Activated CD8-positive, alpha-beta memory T cell treated with anti-CD3 and anti-CD28 coated beads, Interleukin-2, amount 10 ng/mL, durations not matched to agents 7 days and 5 days (primary cell): ENCODE data around the gene GATA5. TPM values are rescaled to one million over a fixed set of nuclear protein-coding genes. Genes with fewer than 3 reads are reported as not detected.
"Not testable (repeated sequence)": the region's sequence is repeated elsewhere in the genome, so short reads cannot be mapped to it uniquely, and the experiment has no call there.

Experiments used
- ATAC-seq: fragments of 150-1000 bp; cut with Tn5 transposase; one replicate; pipeline ENCODE4 v1.10.0; 2021; ENCODE audit warnings: moderate library complexity
- CTCF ChIA-PET: fragments of 350-600 bp; sonication (Branson Sonifier 250); formaldehyde crosslinking; loops from one replicate; lab custom pipeline; 2021; ENCODE audit warnings: antibody characterized with exemption; lab: Charles Lee
- DNase-seq: peaks from one replicate; pipeline ENCODE4 v3.0.0-alpha.2; 2020
- H3K27ac Mint-ChIP-seq: one replicate; pipeline ENCODE4 v1.8.0; 2021; ENCODE audit warnings: mild to moderate bottlenecking, mixed read lengths
- H3K27me3 Mint-ChIP-seq: one replicate; pipeline ENCODE4 v1.8.0; 2021; ENCODE audit warnings: mixed read lengths
- H3K36me3 Mint-ChIP-seq: one replicate; pipeline ENCODE4 v1.8.0; 2021; ENCODE audit warnings: mild to moderate bottlenecking, mixed read lengths
- H3K4me1 Mint-ChIP-seq: one replicate; pipeline ENCODE4 v1.8.0; 2021; ENCODE audit warnings: mixed read lengths
- H3K4me3 Mint-ChIP-seq: one replicate; pipeline ENCODE4 v1.8.0; 2021; ENCODE audit warnings: mild to moderate bottlenecking, moderate library complexity, mixed read lengths
- H3K9me3 Mint-ChIP-seq: one replicate; pipeline ENCODE4 v1.8.0; 2022; ENCODE audit warnings: low read depth, mixed read lengths
- total RNA-seq, 2 experiments: library from RNA; stranded (reverse); gene quantifications; one replicate each; pipeline ENCODE4 v1.2.3, GENCODE V29; 2021

Gene GATA5
- total RNA-seq, 2 experiments from 2014 or later, result not detected

DNA sequence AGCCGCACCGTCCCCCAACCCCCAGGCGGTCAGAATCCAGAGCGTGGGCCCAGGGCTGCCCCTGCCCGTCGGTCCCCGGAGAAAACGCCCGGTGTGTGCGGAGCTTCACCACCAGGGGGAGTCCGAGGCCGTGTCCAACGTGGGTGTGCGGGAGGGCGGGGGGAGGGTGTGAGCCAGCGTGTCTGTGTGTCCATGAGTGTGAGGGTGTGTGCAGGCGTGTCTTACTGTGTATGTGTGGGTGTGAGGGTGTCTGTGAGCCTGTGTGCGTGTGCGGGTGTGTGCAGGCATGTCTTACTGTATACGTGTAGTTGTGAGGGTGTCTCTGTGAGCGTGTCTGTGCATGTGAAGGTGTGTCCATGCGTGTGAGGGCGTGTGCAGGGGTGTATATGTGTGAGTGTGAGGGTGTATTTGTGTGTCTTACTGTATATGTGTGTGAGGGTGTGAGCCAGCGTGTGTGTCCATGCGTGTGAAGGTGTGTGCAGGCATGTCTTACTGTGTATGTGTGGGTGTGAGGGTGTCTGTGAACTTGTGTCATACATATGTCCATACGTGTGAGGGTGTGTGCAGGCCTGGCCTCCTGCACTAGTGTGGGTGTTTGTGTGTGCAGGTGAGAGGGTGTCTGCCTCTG is 24.6 kb upstream of the GATA5 start:
- CTCF ChIA-PET, result interaction anchor here (0.6 to 2.1 kb wide), 23 partner anchors 22 to 489 kb away, joined by 3 to 43 read pairs (median 3); partner anchors contain the start of genes MRGBP and SLCO4A1
- H3K27me3 Mint-ChIP-seq, result no peaks in the 10 kb centered on the region
- no peak overlapping the region for H3K4me3 Mint-ChIP-seq
- H3K36me3 Mint-ChIP-seq, result peaks cover 2% of the 10 kb centered on the region
- no peaks in the 10 kb centered on the region for H3K9me3 Mint-ChIP-seq
- H3K27ac Mint-ChIP-seq, result peak overlapping the region; percentile 62
- H3K4me1 Mint-ChIP-seq, result peaks cover 24% of the 10 kb centered on the region
- DNase-seq (peak; percentile 84), ATAC-seq (peak; percentile 52)

DNA sequence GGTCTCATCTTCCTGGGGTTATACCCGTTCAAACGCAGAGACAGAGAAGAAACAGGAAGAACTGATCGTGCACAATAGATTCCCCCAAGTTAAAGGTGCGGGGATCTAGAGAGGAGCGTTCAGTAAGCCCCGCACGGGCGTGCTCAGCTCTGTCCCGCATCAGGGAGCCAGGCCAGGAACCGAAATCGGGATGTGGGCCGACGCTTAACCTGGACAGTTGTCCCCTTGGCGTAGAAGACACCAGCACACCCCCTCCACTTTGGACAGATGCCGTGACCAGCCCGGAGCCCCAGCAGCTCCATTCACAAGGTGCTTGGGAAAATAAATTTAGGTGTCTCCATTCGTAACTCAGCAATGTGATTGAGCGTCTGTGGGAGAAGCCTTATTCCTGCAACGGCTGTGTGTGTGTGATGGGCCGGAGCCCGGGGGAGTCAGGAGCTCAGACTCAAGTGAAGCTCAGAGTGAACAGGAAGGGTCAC is 24.0 kb upstream of the GATA5 start:
- CTCF ChIA-PET, result interaction anchor here (0.6 to 2.1 kb wide), 25 partner anchors 22 to 488 kb away, joined by 3 to 43 read pairs (median 3); partner anchors contain the start of genes MRGBP and SLCO4A1
- H3K36me3 Mint-ChIP-seq, result peaks cover 2% of the 10 kb centered on the region

DNA sequence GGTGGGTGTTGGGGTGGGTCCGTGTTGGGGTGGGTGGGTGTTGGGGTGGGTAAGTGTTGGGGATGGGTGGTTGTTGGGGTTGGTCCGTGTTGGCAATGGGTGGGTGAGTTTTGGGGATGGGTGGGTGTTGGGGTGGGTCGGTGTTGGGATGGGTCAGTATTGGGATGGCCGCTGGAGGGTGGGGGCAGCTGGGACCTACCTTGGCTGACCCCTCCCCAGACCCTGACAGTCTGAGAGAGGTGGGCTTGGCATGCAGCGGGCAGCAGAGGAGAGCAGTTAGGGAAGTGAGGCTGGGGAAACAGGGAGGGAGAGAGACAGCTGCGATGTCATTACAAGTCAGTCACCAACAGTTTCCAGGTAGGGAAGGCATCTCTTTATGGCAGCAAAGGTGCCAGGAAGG is 23.1 kb upstream of the GATA5 start:
- ATAC-seq (no peak), DNase-seq (no peak)
- Mint-ChIP-seq H3K4me1 (peaks cover 24% of the 10 kb centered on the region), H3K27me3 (no peaks in the 10 kb centered on the region), H3K27ac (no peak overlapping the region), H3K4me3 (no peak overlapping the region), H3K36me3 (no peaks in the 10 kb centered on the region), H3K9me3 (no peaks in the 10 kb centered on the region)
- CTCF ChIA-PET, result interaction anchor here (1.0 to 2.1 kb wide), 12 partner anchors 21 to 487 kb away, joined by 3 to 43 read pairs (median 4); partner anchors contain the start of gene MRGBP

More for the DNA sequence above, 24.0 kb upstream of the GATA5 start:
- Mint-ChIP-seq H3K27ac (no peak overlapping the region), H3K4me1 (peaks cover 24% of the 10 kb centered on the region), H3K27me3 (no peaks in the 10 kb centered on the region), H3K4me3 (no peak overlapping the region), H3K9me3 (no peaks in the 10 kb centered on the region)
- no peak for DNase-seq
- ATAC-seq, result no peak

DNA sequence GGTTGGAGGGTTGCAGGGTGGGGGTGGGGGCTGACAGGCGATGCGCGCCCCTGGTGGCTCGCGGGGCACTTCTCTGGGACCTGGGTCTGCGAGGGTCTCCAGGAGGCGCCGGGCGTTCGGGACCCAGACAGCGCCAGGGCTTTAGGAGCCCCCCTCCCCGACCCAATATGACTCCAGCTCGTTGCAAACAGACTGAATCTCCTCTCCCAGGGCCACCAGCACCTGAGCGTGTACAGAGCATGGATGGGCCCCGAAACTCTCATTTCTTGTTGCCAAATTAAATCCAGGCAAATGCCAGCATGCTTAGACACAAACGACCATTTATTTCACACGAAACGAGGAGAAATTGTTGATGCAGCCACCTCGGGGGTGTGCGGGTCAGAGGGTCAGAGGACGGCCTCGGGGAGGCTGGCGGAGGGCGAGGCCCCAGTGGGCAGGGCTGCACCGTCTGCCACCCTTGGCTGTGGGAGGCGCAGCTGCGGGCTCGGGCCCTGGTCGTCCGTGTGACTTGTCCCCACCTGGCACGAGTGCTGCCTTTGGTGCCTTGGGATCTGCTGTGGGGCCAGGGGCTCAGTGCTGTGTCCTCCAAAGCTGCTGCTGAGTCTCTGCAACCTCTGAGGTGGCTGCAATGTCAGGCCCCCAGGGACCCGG is 20.9 kb upstream of the GATA5 start:
- CTCF ChIA-PET, result interaction anchor here (1.3 to 1.6 kb wide), 2 partner anchors 107 to 120 kb away, joined by 3 to 4 read pairs; no protein-coding TSS in a partner anchor
- Mint-ChIP-seq H3K27me3 (no peaks in the 10 kb centered on the region), H3K27ac (no peak overlapping the region), H3K9me3 (no peaks in the 10 kb centered on the region), H3K36me3 (no peaks in the 10 kb centered on the region), H3K4me3 (no peak overlapping the region), H3K4me1 (peaks cover 14% of the 10 kb centered on the region)
- no peak for ATAC-seq
- no peak for DNase-seq

DNA sequence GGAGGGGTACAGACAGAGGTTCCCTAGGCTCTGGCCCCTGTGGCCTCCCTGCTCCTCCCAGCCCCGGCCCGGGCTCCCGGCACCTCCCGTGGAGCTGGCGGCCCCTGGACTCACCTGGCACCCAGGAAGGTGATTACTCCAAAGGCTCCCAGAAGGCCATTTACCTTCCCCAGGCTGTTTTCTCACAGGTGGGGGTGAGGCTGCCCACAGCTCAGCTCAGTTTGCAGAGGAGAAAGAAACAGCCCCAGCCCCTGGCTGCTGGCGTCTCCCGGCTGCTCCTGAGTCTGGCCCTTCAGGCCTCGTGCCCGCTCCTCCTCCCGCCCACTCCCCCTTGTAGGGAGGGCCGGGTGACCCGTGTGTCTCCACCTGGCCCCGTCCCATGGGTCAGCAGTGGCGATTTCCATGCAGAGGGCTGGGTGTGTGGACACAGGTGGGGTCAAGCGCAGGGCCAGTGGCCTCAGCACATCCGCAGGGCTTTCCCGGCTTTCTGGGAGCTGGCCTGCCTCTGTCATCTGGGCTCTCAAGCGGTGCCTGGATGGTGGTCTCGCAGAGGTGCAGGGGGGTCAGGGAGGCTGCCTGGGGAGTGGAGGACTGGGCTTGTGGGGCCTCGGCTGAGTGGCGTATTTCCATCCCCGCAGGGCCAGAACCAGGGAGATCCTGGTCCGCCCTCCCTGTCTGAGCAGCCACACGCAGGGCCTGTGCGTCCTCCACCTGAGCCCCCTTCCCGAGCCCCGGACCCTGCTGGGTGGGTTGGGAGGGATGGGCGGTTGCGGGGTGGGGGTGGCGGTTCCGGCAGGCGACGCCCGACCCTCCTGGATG is 20.2 kb upstream of the GATA5 start:
- Mint-ChIP-seq H3K27me3 (no peaks in the 10 kb centered on the region), H3K27ac (no peak overlapping the region), H3K36me3 (no peaks in the 10 kb centered on the region), H3K4me1 (peaks cover 8% of the 10 kb centered on the region), H3K9me3 (no peaks in the 10 kb centered on the region), H3K4me3 (no peak overlapping the region)
- CTCF ChIA-PET, result interaction anchor here (0.7 to 1.6 kb wide), 4 partner anchors 86 to 121 kb away, joined by 3 to 4 read pairs (median 3); no protein-coding TSS in a partner anchor
- ATAC-seq (no peak), DNase-seq (no peak)

DNA sequence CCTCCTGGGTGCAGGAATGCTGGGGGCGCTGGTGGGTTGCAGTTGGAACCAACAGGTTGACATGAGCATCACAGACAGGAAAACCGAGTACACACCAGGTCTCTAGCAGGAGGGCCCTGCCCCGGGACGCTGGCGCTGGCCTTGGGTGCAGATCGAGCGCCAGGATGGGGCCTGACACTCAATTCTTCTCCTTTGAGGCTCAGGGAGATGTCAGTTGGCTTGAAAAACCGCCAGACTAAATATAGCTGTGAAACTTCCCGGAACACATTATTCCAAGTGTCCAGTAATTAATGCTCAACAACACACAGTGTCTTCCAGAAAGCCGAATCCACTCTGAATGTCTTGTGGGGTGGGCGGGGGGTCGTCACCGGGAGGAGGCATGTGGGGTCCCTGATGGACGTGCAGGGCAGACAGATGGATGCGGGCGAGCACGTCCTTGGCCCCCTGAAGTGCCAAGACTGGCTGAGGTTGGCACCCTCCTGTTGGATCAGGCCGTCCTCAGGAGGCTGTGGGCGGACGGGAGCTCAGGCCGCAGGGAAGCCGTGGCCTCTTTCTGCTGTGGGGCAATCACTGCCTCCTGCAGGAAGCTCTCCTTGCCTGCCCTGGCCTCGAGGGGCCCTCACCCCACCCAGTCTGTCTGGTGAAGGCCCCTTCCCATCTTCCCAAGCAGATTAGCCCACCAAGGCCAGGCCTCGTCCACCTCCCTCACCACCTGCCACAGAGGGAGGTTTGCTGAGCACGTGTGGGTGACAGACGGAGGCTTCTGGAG is 19.4 kb upstream of the GATA5 start:
- H3K4me1 Mint-ChIP-seq, result peaks cover under 1% of the 10 kb centered on the region
- no peak overlapping the region for H3K4me3 Mint-ChIP-seq
- DNase-seq, result no peak
- CTCF ChIA-PET, result interaction anchor here (0.7 to 1.7 kb wide), 3 partner anchors 85 to 296 kb away, joined by 3 to 5 read pairs (median 3); no protein-coding TSS in a partner anchor
- H3K9me3 Mint-ChIP-seq, result no peaks in the 10 kb centered on the region
- no peak for ATAC-seq
- no peak overlapping the region for H3K27ac Mint-ChIP-seq
- H3K36me3 Mint-ChIP-seq, result no peaks in the 10 kb centered on the region
- H3K27me3 Mint-ChIP-seq, result no peaks in the 10 kb centered on the region

DNA sequence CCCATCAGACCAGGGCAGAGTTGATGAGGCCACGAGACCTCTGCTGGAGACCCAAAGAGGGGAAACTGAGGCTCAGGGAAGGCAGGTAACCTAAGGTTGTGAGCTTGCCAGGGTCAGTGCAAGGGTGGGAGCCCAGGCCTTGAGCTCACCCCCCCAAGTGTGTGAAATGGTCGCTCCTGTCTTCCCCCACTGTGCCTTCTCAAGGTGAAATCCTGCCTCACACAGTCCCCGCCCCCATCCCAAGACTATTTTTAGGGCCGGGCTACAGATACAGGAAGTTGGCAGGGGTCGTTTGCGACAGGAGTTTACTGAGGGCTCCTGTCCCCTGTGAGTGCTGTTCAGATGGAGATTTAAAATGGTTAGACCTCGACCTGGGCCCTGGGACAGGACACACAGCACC is 18.7 kb upstream of the GATA5 start:
- no peak for ATAC-seq
- Mint-ChIP-seq H3K36me3 (no peaks in the 10 kb centered on the region), H3K9me3 (no peaks in the 10 kb centered on the region)

DNA sequence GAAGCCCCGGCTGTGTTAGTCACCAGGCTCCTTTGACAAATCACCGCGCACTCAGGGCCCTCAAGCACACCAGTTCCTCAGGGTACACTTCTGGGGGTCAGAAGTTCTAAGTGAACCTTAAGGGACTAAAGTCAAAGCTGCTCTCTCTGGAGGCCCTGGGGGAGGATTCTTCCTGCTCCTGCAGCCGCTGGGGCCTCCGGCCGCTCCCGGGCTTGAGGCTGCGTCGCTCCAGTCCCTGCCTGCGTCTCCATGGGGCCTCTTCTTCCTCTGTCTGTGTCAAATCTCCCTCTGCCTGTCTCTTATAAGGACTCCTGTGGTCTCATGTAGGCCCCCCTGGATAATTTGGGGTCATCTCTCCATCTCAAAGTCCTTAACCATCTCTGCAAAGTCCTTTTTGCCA is 18.1 kb upstream of the GATA5 start:
- H3K36me3 Mint-ChIP-seq, result no peaks in the 10 kb centered on the region
- H3K4me1 Mint-ChIP-seq, result no peaks in the 10 kb centered on the region
- no peak overlapping the region for H3K4me3 Mint-ChIP-seq
- H3K27ac Mint-ChIP-seq, result no peak overlapping the region
- no peaks in the 10 kb centered on the region for H3K9me3 Mint-ChIP-seq
- CTCF ChIA-PET, result interaction anchor here (0.9 to 1.7 kb wide), 3 partner anchors 123 to 314 kb away, joined by 4 to 5 read pairs (median 4); no protein-coding TSS in a partner anchor
- DNase-seq (no peak), ATAC-seq (no peak)
- H3K27me3 Mint-ChIP-seq, result peaks cover 3% of the 10 kb centered on the region

More for the DNA sequence above, 18.7 kb upstream of the GATA5 start:
- Mint-ChIP-seq H3K4me1 (no peaks in the 10 kb centered on the region), H3K4me3 (no peak overlapping the region), H3K27ac (no peak overlapping the region), H3K27me3 (no peaks in the 10 kb centered on the region)
- CTCF ChIA-PET, result interaction anchor here (0.9 to 1.7 kb wide), 2 partner anchors 123 to 297 kb away, joined by 4 to 5 read pairs; no protein-coding TSS in a partner anchor
- no peak for DNase-seq

DNA sequence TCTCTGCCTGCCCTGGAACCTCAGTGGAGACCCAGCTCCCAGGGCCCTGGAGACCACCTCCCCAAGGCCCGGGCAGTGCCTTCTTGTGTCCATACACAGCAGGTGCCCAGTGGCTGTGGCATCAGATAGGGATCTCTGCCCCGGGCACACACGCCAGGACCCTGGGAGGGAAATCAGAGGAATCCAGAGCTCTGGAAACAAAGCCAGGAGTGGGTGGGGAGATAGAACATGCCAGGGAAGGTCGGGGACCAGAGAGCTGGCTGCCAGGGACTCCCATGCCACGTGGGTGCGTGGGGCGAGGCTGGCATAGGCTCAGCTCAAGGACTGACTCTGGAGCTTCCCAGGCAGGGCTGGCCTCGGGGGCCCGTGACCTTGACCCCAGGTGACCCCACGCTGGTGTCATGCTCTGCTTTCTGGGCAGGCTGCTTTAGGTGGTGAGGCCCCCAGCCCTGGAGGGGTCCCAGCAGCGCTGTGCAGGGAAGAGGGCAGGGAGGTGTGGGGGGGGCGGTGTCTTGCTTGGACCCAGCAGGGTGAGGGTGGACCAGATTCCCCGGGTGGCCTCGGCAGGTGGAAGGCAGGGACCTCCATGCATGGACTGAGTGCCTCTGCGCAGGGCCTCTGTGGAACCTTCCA is 17.6 kb upstream of the GATA5 start:
- H3K27me3 Mint-ChIP-seq, result peaks cover 7% of the 10 kb centered on the region
- CTCF ChIA-PET, result interaction anchor here (0.9 to 1.2 kb wide), 2 partner anchors 124 to 315 kb away, joined by 4 read pairs; no protein-coding TSS in a partner anchor
- ATAC-seq (no peak), DNase-seq (no peak)
- no peak overlapping the region for H3K27ac Mint-ChIP-seq
- H3K36me3 Mint-ChIP-seq, result no peaks in the 10 kb centered on the region
- no peaks in the 10 kb centered on the region for H3K4me1 Mint-ChIP-seq
- no peak overlapping the region for H3K4me3 Mint-ChIP-seq
- no peaks in the 10 kb centered on the region for H3K9me3 Mint-ChIP-seq

DNA sequence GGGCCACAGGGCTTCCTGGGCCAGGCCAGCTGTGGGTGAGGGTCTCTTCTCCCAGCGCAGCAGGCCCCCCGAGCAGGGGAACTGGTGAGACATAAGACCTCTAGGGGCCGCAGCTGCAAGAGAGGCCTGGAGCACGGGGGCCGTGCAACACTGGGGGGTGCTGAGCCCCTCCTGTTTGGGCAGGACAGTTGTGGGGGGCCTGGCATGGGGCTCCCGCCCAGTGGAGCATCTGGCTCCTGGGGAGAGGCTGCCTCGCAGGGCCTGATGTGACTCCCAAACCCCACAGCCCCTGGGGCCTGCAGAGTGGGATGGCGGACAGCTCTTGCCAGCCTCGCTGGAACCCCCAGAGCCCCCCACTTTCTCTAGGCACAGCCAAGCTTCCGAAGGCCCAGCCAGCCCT is 16.9 kb upstream of the GATA5 start:
- CTCF ChIA-PET, result interaction anchor here (1.2 kb wide), 1 partner anchor 316 kb away, joined by 4 read pairs; no protein-coding TSS in a partner anchor
- H3K36me3 Mint-ChIP-seq, result no peaks in the 10 kb centered on the region
- no peaks in the 10 kb centered on the region for H3K4me1 Mint-ChIP-seq

DNA sequence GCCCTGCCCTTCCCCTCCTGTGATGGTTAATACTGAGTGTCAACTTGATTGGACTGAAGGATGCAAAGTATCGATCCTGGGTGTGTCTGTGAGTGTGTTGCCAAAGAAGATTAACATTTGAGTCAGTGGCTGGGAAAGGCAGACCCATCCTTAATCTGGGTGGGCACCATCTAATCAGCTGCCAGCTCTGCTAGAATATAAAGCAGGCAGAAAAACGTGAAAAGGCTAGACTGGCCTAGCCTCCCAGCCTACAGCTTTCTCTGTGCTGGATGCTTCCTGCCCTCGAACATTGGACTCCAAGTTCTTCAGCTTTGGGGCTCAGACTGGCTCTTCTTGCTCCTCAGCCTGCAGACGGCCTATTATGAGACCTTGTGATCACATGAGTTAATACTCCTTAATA is 15.0 kb upstream of the GATA5 start:
- DNase-seq, H3K27ac Mint-ChIP-seq, H3K4me1 Mint-ChIP-seq, H3K4me3 Mint-ChIP-seq, H3K36me3 Mint-ChIP-seq, CTCF ChIA-PET, H3K9me3 Mint-ChIP-seq, ATAC-seq: not testable (repeated sequence)
- H3K27me3 Mint-ChIP-seq, result peaks cover 29% of the 10 kb centered on the region

More for the DNA sequence above, 16.9 kb upstream of the GATA5 start:
- Mint-ChIP-seq H3K9me3 (no peaks in the 10 kb centered on the region), H3K4me3 (no peak overlapping the region), H3K27ac (no peak overlapping the region), H3K27me3 (peaks cover 12% of the 10 kb centered on the region)
- DNase-seq, result no peak
- ATAC-seq, result no peak

DNA sequence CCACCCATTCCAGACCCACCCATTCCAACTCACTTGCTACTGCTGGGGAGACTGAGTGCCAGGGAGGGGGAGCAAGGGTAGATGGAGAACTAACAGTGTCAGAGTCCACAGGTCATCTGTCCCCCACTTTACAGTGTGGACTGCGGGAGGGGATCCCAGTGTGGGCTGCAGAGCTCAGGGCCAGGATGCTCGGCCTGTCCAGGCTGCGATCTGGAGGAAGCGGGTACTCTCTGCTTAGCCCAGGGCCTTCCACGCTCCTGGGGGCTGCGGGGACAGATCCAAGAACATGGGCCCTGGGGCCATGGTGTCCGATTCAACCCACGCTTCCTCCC is 14.1 kb upstream of the GATA5 start:
- Mint-ChIP-seq H3K4me1 (no peaks in the 10 kb centered on the region), H3K27ac (no peak overlapping the region), H3K36me3 (no peaks in the 10 kb centered on the region), H3K27me3 (peaks cover 29% of the 10 kb centered on the region), H3K4me3 (no peak overlapping the region), H3K9me3 (no peaks in the 10 kb centered on the region)
- CTCF ChIA-PET, result no interaction called here
- DNase-seq (no peak), ATAC-seq (no peak)
